ENCODE results near the gene ARFRP1. TPM values are rescaled to one million over a fixed set of nuclear protein-coding genes. Genes with fewer than 3 reads are reported as not detected.

The ARFRP1 gene, protein sequence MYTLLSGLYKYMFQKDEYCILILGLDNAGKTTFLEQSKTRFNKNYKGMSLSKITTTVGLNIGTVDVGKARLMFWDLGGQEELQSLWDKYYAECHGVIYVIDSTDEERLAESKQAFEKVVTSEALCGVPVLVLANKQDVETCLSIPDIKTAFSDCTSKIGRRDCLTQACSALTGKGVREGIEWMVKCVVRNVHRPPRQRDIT
- 46.1 and 46.7 TPM in 2 replicates for total RNA-seq
- long read RNA-seq, transcript ARFRP1-214 (8 exons, 2,559 nt), result major isoform, 22 of 72 reads
- long read RNA-seq, partial matches to known transcripts, result 3 of 72 reads
- long read RNA-seq, other reads (novel, unspliced or antisense), result 38 of 72 reads

DNA sequence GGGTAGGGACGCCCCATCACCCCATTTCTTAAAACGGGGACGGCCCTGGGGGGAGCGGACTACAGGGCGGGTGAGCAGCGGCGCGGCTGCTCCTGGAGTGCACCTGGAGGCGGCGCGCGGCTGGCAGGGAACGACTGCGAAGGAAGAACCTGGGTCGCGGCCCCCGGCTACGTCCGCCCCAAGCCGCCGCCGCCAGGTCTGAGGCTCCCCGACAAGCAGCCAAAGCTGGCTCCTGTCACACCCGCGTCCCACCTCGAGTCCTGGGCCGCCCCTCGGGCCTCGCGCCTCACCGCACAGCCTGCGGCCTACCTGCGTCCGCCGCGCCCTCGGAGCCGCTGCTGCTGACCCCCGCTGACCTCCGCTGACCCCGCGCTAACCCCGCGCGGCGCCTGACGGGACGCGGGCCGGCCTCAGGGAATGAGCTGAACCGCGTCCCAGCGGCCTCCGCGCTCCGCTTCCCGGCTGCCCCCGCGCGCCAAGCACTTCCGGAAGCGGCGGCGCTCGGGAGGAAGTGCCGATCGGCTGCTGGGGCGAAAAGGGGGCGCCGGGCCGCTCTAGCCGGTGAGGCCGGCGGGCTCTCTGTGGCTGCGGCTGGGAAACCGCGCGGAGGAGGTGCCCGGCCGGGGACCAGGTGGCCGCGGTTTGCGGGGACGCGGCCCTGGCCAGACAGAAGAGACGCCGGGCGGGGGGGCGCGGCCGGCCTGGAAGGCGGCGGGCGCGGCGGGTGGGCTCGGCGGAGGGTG is at the start of gene ARFRP1, which contains the start of gene ZGPAT:
ARFRP1 (minus strand) TSS at position 419 of the 743 bp plus-strand sequence. CDS start 885 bp downstream, outside the sequence.
ZGPAT (plus strand) TSS at position 482 of the 743 bp plus-strand sequence. CDS start 542 bp downstream, outside the sequence.
- no peaks in the 10 kb centered on the region for H3K27me3 Mint-ChIP-seq (ENCODE audit: unreplicated experiment)
- peaks cover 5% of the 10 kb centered on the region for H3K9me3 Mint-ChIP-seq (ENCODE audit: unreplicated experiment)
- H3K36me3 Mint-ChIP-seq (ENCODE audit: unreplicated experiment), result peaks cover 31% of the 10 kb centered on the region
- H3K4me1 Mint-ChIP-seq (ENCODE audit: unreplicated experiment), result peaks cover 25% of the 10 kb centered on the region
- peak within 1 kb of the TSS; percentile 81 for H3K4me3 Mint-ChIP-seq (ENCODE audit: unreplicated experiment)
- TF ChIP-seq, protein P1, sequence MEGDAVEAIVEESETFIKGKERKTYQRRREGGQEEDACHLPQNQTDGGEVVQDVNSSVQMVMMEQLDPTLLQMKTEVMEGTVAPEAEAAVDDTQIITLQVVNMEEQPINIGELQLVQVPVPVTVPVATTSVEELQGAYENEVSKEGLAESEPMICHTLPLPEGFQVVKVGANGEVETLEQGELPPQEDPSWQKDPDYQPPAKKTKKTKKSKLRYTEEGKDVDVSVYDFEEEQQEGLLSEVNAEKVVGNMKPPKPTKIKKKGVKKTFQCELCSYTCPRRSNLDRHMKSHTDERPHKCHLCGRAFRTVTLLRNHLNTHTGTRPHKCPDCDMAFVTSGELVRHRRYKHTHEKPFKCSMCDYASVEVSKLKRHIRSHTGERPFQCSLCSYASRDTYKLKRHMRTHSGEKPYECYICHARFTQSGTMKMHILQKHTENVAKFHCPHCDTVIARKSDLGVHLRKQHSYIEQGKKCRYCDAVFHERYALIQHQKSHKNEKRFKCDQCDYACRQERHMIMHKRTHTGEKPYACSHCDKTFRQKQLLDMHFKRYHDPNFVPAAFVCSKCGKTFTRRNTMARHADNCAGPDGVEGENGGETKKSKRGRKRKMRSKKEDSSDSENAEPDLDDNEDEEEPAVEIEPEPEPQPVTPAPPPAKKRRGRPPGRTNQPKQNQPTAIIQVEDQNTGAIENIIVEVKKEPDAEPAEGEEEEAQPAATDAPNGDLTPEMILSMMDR (IDR thresholded peaks at IDR 0.05), result no peak
- H3K27ac Mint-ChIP-seq (ENCODE audit: unreplicated experiment), result peak within 1 kb of the TSS; percentile 63
- DNase-seq (ENCODE audit: extremely low spot score, unreplicated experiment), result peak; percentile 91

DNA sequence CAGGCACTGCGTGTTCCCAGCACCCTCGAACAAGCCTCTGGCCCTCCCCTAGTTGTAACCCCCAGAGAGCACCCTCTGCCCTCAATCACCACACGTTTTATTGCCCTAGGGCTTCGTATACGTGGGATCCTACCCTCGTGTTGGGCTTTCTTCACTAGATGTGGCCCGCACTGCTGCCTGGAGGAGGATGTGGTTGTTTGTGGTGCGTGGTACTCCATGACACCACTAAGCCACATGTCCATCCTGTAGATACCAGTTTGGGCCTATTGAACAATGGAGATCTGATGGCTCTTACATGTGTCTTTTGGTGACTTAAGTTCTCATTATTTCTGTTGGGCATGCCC is 48.8 kb upstream of the ARFRP1 start:
- no peak overlapping the region for H3K4me3 Mint-ChIP-seq (ENCODE audit: unreplicated experiment)
- DNase-seq (ENCODE audit: extremely low spot score, unreplicated experiment), result no peak
- TF ChIP-seq, protein P1 (IDR thresholded peaks at IDR 0.05), result no peak
- no peak overlapping the region for H3K27ac Mint-ChIP-seq (ENCODE audit: unreplicated experiment)
- H3K9me3 Mint-ChIP-seq (ENCODE audit: unreplicated experiment), result no peaks in the 10 kb centered on the region
- H3K27me3 Mint-ChIP-seq (ENCODE audit: unreplicated experiment), result no peaks in the 10 kb centered on the region
- H3K36me3 Mint-ChIP-seq (ENCODE audit: unreplicated experiment), result peaks cover 19% of the 10 kb centered on the region
- H3K4me1 Mint-ChIP-seq (ENCODE audit: unreplicated experiment), result no peaks in the 10 kb centered on the region

DNA sequence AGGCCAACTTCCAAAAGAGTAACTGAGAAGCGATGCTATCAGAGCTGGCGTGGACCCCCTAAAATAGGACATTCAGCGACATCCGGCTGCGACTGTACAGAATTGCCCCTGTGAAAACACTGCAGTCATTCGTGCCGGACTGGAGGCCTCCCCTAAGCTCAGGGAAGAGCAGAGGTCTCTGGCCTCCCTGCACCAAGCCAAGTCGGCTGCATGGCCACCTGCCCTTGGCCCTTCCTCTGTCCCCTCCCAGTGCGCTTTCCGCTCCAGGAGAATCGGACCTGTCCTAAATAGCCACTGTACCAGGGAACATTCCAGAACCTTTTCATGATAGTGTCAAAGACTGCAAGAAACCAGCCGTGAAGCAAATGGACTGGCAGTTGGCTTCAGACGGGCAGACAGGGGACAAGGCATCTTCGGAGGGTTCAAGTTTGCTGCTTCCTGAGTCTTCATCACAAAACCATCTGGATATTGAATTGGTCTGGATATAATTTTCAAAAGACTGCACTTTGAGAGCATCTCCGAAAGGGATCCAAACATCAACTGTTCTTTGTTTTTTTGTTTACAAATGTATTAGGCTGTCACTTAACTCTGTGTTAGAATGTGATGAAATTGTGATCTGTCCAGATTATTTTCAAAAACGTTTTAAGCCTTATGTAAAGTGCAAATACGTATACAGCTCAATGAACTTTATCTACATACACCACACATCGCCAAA is 48.3 kb upstream of the ARFRP1 start:
- no peak overlapping the region for H3K4me3 Mint-ChIP-seq (ENCODE audit: unreplicated experiment)

DNA sequence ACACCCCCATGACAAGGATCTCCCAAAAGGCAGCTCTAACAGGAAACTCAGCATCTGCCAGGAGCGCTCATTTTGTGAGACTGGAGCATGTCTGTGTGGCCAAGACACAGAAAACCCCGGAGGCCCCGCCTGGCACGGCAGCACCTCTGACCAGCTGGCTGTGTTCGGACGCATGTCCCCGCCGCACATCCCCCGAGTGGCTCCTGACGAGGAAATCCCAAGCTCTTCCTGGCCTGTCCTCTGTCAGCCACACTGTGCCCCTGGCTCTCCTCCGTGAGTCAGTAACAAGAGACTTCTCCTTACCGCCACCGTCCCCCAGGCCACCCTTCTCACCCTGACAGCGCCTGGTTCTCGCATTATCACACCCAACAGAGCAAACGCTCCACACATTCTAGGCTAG is 46.2 kb upstream of the ARFRP1 start:
- no peak overlapping the region for H3K4me3 Mint-ChIP-seq (ENCODE audit: unreplicated experiment)
- H3K4me1 Mint-ChIP-seq (ENCODE audit: unreplicated experiment), result no peaks in the 10 kb centered on the region
- H3K27me3 Mint-ChIP-seq (ENCODE audit: unreplicated experiment), result no peaks in the 10 kb centered on the region
- H3K27ac Mint-ChIP-seq (ENCODE audit: unreplicated experiment), result no peak overlapping the region
- TF ChIP-seq, protein P1 (IDR thresholded peaks at IDR 0.05), result no peak
- H3K36me3 Mint-ChIP-seq (ENCODE audit: unreplicated experiment), result peaks cover 8% of the 10 kb centered on the region
- no peak for DNase-seq (ENCODE audit: extremely low spot score, unreplicated experiment)
- no peaks in the 10 kb centered on the region for H3K9me3 Mint-ChIP-seq (ENCODE audit: unreplicated experiment)

More for the DNA sequence above, 48.3 kb upstream of the ARFRP1 start:
- no peaks in the 10 kb centered on the region for H3K27me3 Mint-ChIP-seq (ENCODE audit: unreplicated experiment)
- no peaks in the 10 kb centered on the region for H3K4me1 Mint-ChIP-seq (ENCODE audit: unreplicated experiment)
- no peaks in the 10 kb centered on the region for H3K9me3 Mint-ChIP-seq (ENCODE audit: unreplicated experiment)
- DNase-seq (ENCODE audit: extremely low spot score, unreplicated experiment), result no peak
- H3K36me3 Mint-ChIP-seq (ENCODE audit: unreplicated experiment), result peaks cover 19% of the 10 kb centered on the region
- TF ChIP-seq, protein P1 (IDR thresholded peaks at IDR 0.05), result no peak
- H3K27ac Mint-ChIP-seq (ENCODE audit: unreplicated experiment), result no peak overlapping the region

All from osteocyte (in vitro differentiated cells).